H9 (cell line): ENCODE data around the gene LYPD6. TPM values are rescaled to one million over a fixed set of nuclear protein-coding genes. Genes with fewer than 3 reads are reported as not detected.

Source experiments
- DNase-seq: peaks from one replicate; pipeline ENCODE4 v3.0.0-alpha.2; 2017
- H2AFZ ChIP-seq: one replicate; pipeline ENCODE4 v1.6.1; 2013; ENCODE audit warnings: mild to moderate bottlenecking, low read length, control low read depth, moderate library complexity
- H2AK5ac ChIP-seq: 2 replicates; pipeline ENCODE4 v1.6.1; 2013; ENCODE audit warnings: low read length, control low read depth, mixed read lengths; ENCODE audit not compliant: insufficient read length
- H2BK120ac ChIP-seq: one replicate; pipeline ENCODE4 v1.6.1; 2013; ENCODE audit warnings: low read depth, mild to moderate bottlenecking, low read length, control low read depth, inconsistent platforms; ENCODE audit not compliant: poor library complexity, severe bottlenecking
- H2BK12ac ChIP-seq: 2 replicates; pipeline ENCODE4 v1.6.1; 2013; ENCODE audit warnings: low read length, control low read depth, mixed read lengths, low read depth; ENCODE audit not compliant: insufficient read length
- H2BK15ac ChIP-seq: 2 replicates; pipeline ENCODE4 v1.6.1; 2013; ENCODE audit warnings: low read depth, low read length, control low read depth
- H2BK20ac ChIP-seq: one replicate; pipeline ENCODE4 v1.6.1; 2013; ENCODE audit warnings: low read depth, mild to moderate bottlenecking, low read length, control low read depth, inconsistent platforms; ENCODE audit not compliant: poor library complexity, severe bottlenecking
- H2BK5ac ChIP-seq: 2 replicates; pipeline ENCODE4 v1.6.1; 2013; ENCODE audit warnings: low read length, control low read depth, mixed read lengths; ENCODE audit not compliant: insufficient read length
- H3K14ac ChIP-seq: 2 replicates; pipeline ENCODE4 v1.6.1; 2013; ENCODE audit warnings: low read length, control low read depth; ENCODE audit not compliant: insufficient read depth
- H3K18ac ChIP-seq: 2 replicates; pipeline ENCODE4 v1.6.1; 2013; ENCODE audit warnings: low read depth, mild to moderate bottlenecking, mixed read lengths, low read length, control low read depth; ENCODE audit not compliant: insufficient read length
- H3K23ac ChIP-seq: 2 replicates; pipeline ENCODE4 v1.6.1; 2013; ENCODE audit warnings: low read length, control low read depth, mixed read lengths, low read depth; ENCODE audit not compliant: insufficient read length
- H3K23me2 ChIP-seq: 2 replicates; pipeline ENCODE4 v1.6.1; 2013; ENCODE audit warnings: low read depth, mild to moderate bottlenecking, mixed read lengths, low read length, control low read depth; ENCODE audit not compliant: insufficient read length, poor library complexity, severe bottlenecking
- H3K27ac ChIP-seq: 2 replicates; pipeline ENCODE4 v1.5.1; 2013; ENCODE audit warnings: low read length, control low read depth, mixed read lengths, low read depth; ENCODE audit not compliant: insufficient read length
- H3K27me3 ChIP-seq: 2 replicates; pipeline ENCODE4 v1.6.1; 2013; ENCODE audit warnings: low read length, control low read depth, inconsistent platforms; ENCODE audit not compliant: insufficient read depth
- H3K4ac ChIP-seq: 2 replicates; pipeline ENCODE4 v1.6.1; 2013; ENCODE audit warnings: low read depth, mild to moderate bottlenecking, control low read depth, inconsistent platforms, low read length, moderate library complexity
- H3K4me1 ChIP-seq: 2 replicates; pipeline ENCODE4 v1.6.1; 2013; ENCODE audit warnings: low read length, control low read depth, inconsistent platforms; ENCODE audit not compliant: insufficient read depth
- H3K4me2 ChIP-seq: 2 replicates; pipeline ENCODE4 v1.6.1; 2013; ENCODE audit warnings: low read length, control low read depth, mixed read lengths; ENCODE audit not compliant: insufficient read length, insufficient read depth
- H3K56ac ChIP-seq: 2 replicates; pipeline ENCODE4 v1.6.1; 2013; ENCODE audit warnings: low read depth, mild to moderate bottlenecking, mixed read lengths, low read length, control low read depth; ENCODE audit not compliant: insufficient read length
- H3K79me1 ChIP-seq: 2 replicates; pipeline ENCODE4 v1.6.1; 2013; ENCODE audit warnings: low read depth, mild to moderate bottlenecking, moderate library complexity, low read length, control low read depth, inconsistent platforms; ENCODE audit not compliant: insufficient read depth, poor library complexity, severe bottlenecking
- H3K79me2 ChIP-seq: 2 replicates; pipeline ENCODE4 v1.6.1; 2013; ENCODE audit warnings: low read length, control low read depth, inconsistent platforms; ENCODE audit not compliant: insufficient read depth
- H3K9ac ChIP-seq: 2 replicates; pipeline ENCODE4 v1.6.1; 2013; ENCODE audit warnings: low read length, control low read depth, mixed read lengths; ENCODE audit not compliant: insufficient read length; ENCODE audit errors: extremely low read depth
- H3K9me3 ChIP-seq: one replicate; pipeline ENCODE4 v1.6.1; 2013; ENCODE audit warnings: low read depth, low read length, inconsistent platforms; ENCODE audit not compliant: control insufficient read depth
- H3T11ph ChIP-seq: one replicate; pipeline ENCODE4 v1.6.1; 2013; ENCODE audit warnings: mild to moderate bottlenecking, low read length, control low read depth, inconsistent platforms
- H4K20me1 ChIP-seq: one replicate; pipeline ENCODE4 v1.6.1; 2013; ENCODE audit not compliant: control insufficient read depth, insufficient read length, insufficient read depth
- H4K5ac ChIP-seq: 2 replicates; pipeline ENCODE4 v1.6.1; 2013; ENCODE audit warnings: low read depth, mild to moderate bottlenecking, mixed read lengths, low read length, control low read depth; ENCODE audit not compliant: insufficient read length
- H4K8ac ChIP-seq: replicated peaks from 2 replicates; pipeline ENCODE4 v1.6.1; 2013; ENCODE audit warnings: low read length, control low read depth, mixed read lengths, low read depth; ENCODE audit not compliant: insufficient read length
- H4K91ac ChIP-seq: 2 replicates; pipeline ENCODE4 v1.6.1; 2013; ENCODE audit warnings: low read depth, mild to moderate bottlenecking, moderate library complexity, mixed read lengths, low read length, control low read depth; ENCODE audit not compliant: insufficient read length
- H3K27ac Mint-ChIP-seq, 3 experiments: 2 replicates in 2 of 3; 3 replicates in 1 of 3; pipeline ENCODE4 v1.8.0; 2020 to 2021; ENCODE audit warnings: mixed read lengths in 3 of 3, mild to moderate bottlenecking in 1 of 3, moderate library complexity in 1 of 3
- H3K27me3 Mint-ChIP-seq: 2 replicates; pipeline ENCODE4 v1.8.0; 2021; ENCODE audit warnings: low read depth, mild to moderate bottlenecking, moderate library complexity, mixed read lengths
- H3K36me3 Mint-ChIP-seq, 3 experiments: 2 replicates in 2 of 3; 3 replicates in 1 of 3; pipeline ENCODE4 v1.8.0; 2020 to 2021; ENCODE audit warnings: low read depth in 3 of 3, mixed read lengths in 3 of 3; ENCODE audit not compliant: insufficient read depth in 1 of 3
- H3K4me1 Mint-ChIP-seq, 2 experiments: 2 replicates each; pipeline ENCODE4 v1.8.0; 2020; ENCODE audit warnings: mixed read lengths in 2 of 2
- H3K4me3 Mint-ChIP-seq, 2 experiments: 2 replicates in 1 of 2; 3 replicates in 1 of 2; pipeline ENCODE4 v1.8.0; 2020 to 2021; ENCODE audit warnings: mild to moderate bottlenecking in 2 of 2, mixed read lengths in 2 of 2, moderate library complexity in 1 of 2
- H3K9me3 Mint-ChIP-seq, 2 experiments: 2 replicates in 1 of 2; 3 replicates in 1 of 2; pipeline ENCODE4 v1.8.0; 2020; ENCODE audit warnings: mild to moderate bottlenecking in 2 of 2, mixed read lengths in 2 of 2, moderate library complexity in 1 of 2
- WGBS: extraction: QIAGEN DNeasy Blood & Tissue Kit; methylation state at CpG from one replicate; pipeline ENCODE4 v1.1.7; 2013; ENCODE audit warnings: missing lambda C conversion rate, low lambda C conversion rate, mixed read lengths; ENCODE audit not compliant: insufficient read length; ENCODE audit errors: extremely low coverage; 5-methylcytosine and 5-hydroxymethylcytosine counted together
- total RNA-seq: library from RNA; stranded (reverse); gene quantifications from 2 replicates; pipeline ENCODE4 v1.2.1, GENCODE V29; 2021
- TF ChIP-seq, protein P1 (sequence below): fragments of 200-600 bp; sonication (generic); conservative IDR thresholded peaks from 3 replicates; pipeline ENCODE4 v1.8.0; 2021; ENCODE audit warnings: antibody characterized with exemption, mild to moderate bottlenecking

LYPD6 gene
- total RNA-seq, 1 experiment from 2014 or later, result 3.0 TPM

DNA sequence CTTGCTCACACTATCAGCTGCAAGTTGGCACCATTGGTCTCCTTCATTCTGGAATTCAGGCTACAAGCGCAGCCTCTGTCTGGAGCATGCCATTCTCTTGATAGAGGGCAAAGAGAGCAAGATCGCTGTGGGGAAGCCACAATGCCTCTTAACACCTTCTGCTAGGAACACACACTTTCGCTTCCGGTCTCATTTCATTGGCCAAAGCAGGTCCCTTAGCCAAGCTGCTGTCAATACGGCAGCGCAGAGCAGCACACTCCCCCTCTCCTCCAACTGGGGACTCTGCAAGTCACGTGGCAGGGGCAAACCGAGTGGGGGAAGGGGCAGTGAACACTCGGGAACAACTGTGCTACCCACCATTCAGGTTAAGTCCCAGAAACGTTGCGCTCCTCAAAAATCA, 159.1 kb downstream of the LYPD6 start:
- no peaks in the 10 kb centered on the region for H3K27me3 ChIP-seq
- H3K79me1 ChIP-seq, result no peaks in the 10 kb centered on the region
- no peak overlapping the region for H2BK15ac ChIP-seq
- H3T11ph ChIP-seq, result no peak overlapping the region
- H4K8ac ChIP-seq, result no peak overlapping the region
- Mint-ChIP-seq H3K36me3 (no peaks in the 10 kb centered on the region), H3K27ac (no peak overlapping the region), H3K4me3 (no peak overlapping the region; a peak in 1 of 5 replicates), H3K27me3 (no peaks in the 10 kb centered on the region), H3K9me3 (peaks cover 0 to 2% of the 10 kb centered on the region in 2 experiments; a peak in 2 of 5 replicates), H3K4me1 (peaks cover 22 to 23% of the 10 kb centered on the region in 2 experiments)
- no peaks in the 10 kb centered on the region for H3K23me2 ChIP-seq
- H2BK120ac ChIP-seq, result no peak overlapping the region
- H3K56ac ChIP-seq, result no peak overlapping the region
- H3K4ac ChIP-seq, result no peak overlapping the region
- H3K23ac ChIP-seq, result no peak overlapping the region
- no peak overlapping the region for H2BK5ac ChIP-seq
- no CpG with 5 or more reads among the region's 11 CpGs for WGBS
- H3K9me3 ChIP-seq, result no peaks in the 10 kb centered on the region
- H2BK20ac ChIP-seq, result no peak overlapping the region
- H2AK5ac ChIP-seq, result no peak overlapping the region
- H3K79me2 ChIP-seq, result no peaks in the 10 kb centered on the region
- H4K91ac ChIP-seq, result no peak overlapping the region
- no peak overlapping the region for H3K14ac ChIP-seq
- no peak overlapping the region for H3K4me2 ChIP-seq
- H3K4me1 ChIP-seq, result peaks cover 6% of the 10 kb centered on the region; the same call in 1 of the 2 replicates
- H3K18ac ChIP-seq, result no peak overlapping the region
- H3K27ac ChIP-seq, result no peak overlapping the region
- TF ChIP-seq, protein P1, sequence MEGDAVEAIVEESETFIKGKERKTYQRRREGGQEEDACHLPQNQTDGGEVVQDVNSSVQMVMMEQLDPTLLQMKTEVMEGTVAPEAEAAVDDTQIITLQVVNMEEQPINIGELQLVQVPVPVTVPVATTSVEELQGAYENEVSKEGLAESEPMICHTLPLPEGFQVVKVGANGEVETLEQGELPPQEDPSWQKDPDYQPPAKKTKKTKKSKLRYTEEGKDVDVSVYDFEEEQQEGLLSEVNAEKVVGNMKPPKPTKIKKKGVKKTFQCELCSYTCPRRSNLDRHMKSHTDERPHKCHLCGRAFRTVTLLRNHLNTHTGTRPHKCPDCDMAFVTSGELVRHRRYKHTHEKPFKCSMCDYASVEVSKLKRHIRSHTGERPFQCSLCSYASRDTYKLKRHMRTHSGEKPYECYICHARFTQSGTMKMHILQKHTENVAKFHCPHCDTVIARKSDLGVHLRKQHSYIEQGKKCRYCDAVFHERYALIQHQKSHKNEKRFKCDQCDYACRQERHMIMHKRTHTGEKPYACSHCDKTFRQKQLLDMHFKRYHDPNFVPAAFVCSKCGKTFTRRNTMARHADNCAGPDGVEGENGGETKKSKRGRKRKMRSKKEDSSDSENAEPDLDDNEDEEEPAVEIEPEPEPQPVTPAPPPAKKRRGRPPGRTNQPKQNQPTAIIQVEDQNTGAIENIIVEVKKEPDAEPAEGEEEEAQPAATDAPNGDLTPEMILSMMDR, result no peak
- no peak overlapping the region for H4K5ac ChIP-seq
- DNase-seq, result peak; percentile 65
- H3K9ac ChIP-seq, result no peak overlapping the region
- no peak overlapping the region for H2AFZ ChIP-seq
- no peak overlapping the region for H2BK12ac ChIP-seq
- no peaks in the 10 kb centered on the region for H4K20me1 ChIP-seq
